Stimulated activated CD4-positive, alpha-beta T cell treated with anti-CD3 and anti-CD28 coated beads, Interleukin-4, amount 100 ng/mL, for 24 hours (primary cell): ENCODE data around the gene TRPT1.
"Not testable (repeated sequence)": the region's sequence is repeated elsewhere in the genome, so short reads cannot be mapped to it uniquely, and the experiment has no call there.

Source experiments
- DNase-seq: peaks from one replicate; pipeline ENCODE4 v3.0.0-alpha.2; 2020

The TRPT1 gene

GRCh38 chr11:64258356-64258755 is 32.4 kb upstream of the TRPT1 start:
- DNase-seq = no peak

GRCh38 chr11:64256300-64256699 is 30.3 kb upstream of the TRPT1 start:
- DNase-seq = no peak

- DNase-seq = no peak
Observed at GRCh38 chr11:64255135-64256128, 29.4 kb upstream of the TRPT1 start.

GRCh38 chr11:64254326-64254725 is 28.3 kb upstream of the TRPT1 start:
- DNase-seq = no peak

GRCh38 chr11:64253481-64253880 is 27.5 kb upstream of the TRPT1 start:
- DNase-seq = no peak

GRCh38 chr11:64253043-64253442 is 27.1 kb upstream of the TRPT1 start:
- DNase-seq = no peak

GRCh38 chr11:64252003-64252872 is 26.3 kb upstream of the TRPT1 start:
- no peak for DNase-seq

GRCh38 chr11:64251753-64252002 is 25.7 kb upstream of the TRPT1 start:
- DNase-seq = no peak

- DNase-seq = peak; percentile 62
Observed at GRCh38 chr11:64251016-64251752, 25.2 kb upstream of the TRPT1 start, which contains the start of gene PLCB3. PLCB3 (plus strand) TSS chr11:64251530; CDS start chr11:64251650, 120 bp downstream.

- DNase-seq = no peak
Observed at GRCh38 chr11:64250415-64251015, 24.5 kb upstream of the TRPT1 start.

- DNase-seq = no peak
Observed at GRCh38 chr11:64249563-64250414, 23.8 kb upstream of the TRPT1 start.

GRCh38 chr11:64249038-64249437 is 23.1 kb upstream of the TRPT1 start:
- no peak for DNase-seq

GRCh38 chr11:64248578-64248977 is 22.6 kb upstream of the TRPT1 start:
- no peak for DNase-seq

GRCh38 chr11:64247729-64248531 is 21.9 kb upstream of the TRPT1 start:
- no peak for DNase-seq

GRCh38 chr11:64246871-64247728 is 21.1 kb upstream of the TRPT1 start, which contains the start of gene PPP1R14B:
PPP1R14B (minus strand) TSS chr11:64246943; CDS start chr11:64246673, 270 bp downstream.
- DNase-seq = peak; percentile 85

GRCh38 chr11:64246621-64246870 is 20.6 kb upstream of the TRPT1 start:
- not testable (repeated sequence) for DNase-seq

- peak; percentile 87 for DNase-seq
Observed at GRCh38 chr11:64245797-64246620, 20.0 kb upstream of the TRPT1 start.

- DNase-seq = no peak
Observed at GRCh38 chr11:64245401-64245796, 19.4 kb upstream of the TRPT1 start.

GRCh38 chr11:64244966-64245365 is 19.0 kb upstream of the TRPT1 start:
- DNase-seq = no peak
